ENCODE data around the gene LPCAT1.

- TF ChIP-seq ZNF256 (CRISPR knock-in tag; conservative IDR thresholded peaks at IDR 0.05) (no peak), ZNF513 (CRISPR knock-in tag; conservative IDR thresholded peaks at IDR 0.05) (no peak), PREB (CRISPR knock-in tag; IDR thresholded peaks at IDR 0.05) (no peak), SP1 (IDR thresholded peaks at IDR 0.05) (no peak), SP1 (CRISPR knock-in tag; IDR thresholded peaks at IDR 0.05) (no peak), POLR2A (IDR thresholded peaks at IDR 0.05; ENCODE audit: insufficient read depth in 1 of 2, low read depth in 2 of 2, low read length in 2 of 2) (no peak), ARNT2 (CRISPR knock-in tag; IDR thresholded peaks at IDR 0.05; ENCODE audit: low read depth) (no peak), MAZ (IDR thresholded peaks at IDR 0.05; ENCODE audit: borderline replicate concordance, low read depth, low read length) (no peak), MAZ (CRISPR knock-in tag; IDR thresholded peaks at IDR 0.05; ENCODE audit: low read depth) (no peak), KDM5A (IDR thresholded peaks at IDR 0.05; ENCODE audit: borderline replicate concordance, low read length) (no peak), LCORL (IDR thresholded peaks at IDR 0.05) (no peak), LCORL (CRISPR knock-in tag; IDR thresholded peaks at IDR 0.05) (no peak), CTCF (CRISPR knock-in tag; IDR thresholded peaks at IDR 0.05) (no peak), YY1 (IDR thresholded peaks at IDR 0.05; ENCODE audit: insufficient read depth, insufficient replicate concordance, low read depth, low read length) (no peak), MTA3 (CRISPR knock-in tag; IDR thresholded peaks at IDR 0.05) (no peak)
These were observed 16.8 kb downstream of the LPCAT1 start for GRCh38 chr5:1507014-1507375.

All from HepG2 (cell line).